ENCODE measurements around the gene FAM234B. TPM values are rescaled to one million over a fixed set of nuclear protein-coding genes. Genes with fewer than 3 reads are reported as not detected.
"Not testable (repeated sequence)": the region's sequence is repeated elsewhere in the genome, so short reads cannot be mapped to it uniquely, and the experiment has no call there.

The FAM234B gene
- total RNA-seq, 2 donors from 2014 or later, result 6.6 to 7.8 TPM

GRCh38 chr12:13075118-13075480, 30.9 kb downstream of the FAM234B start:
- Mint-ChIP-seq H3K4me1 (ENCODE audit: low read depth) (no peaks in the 10 kb centered on the region), H3K27me3 (ENCODE audit: low read depth) (no peaks in the 10 kb centered on the region), H3K9me3 (no peaks in the 10 kb centered on the region), H3K27ac (no peak overlapping the region), H3K36me3 (ENCODE audit: insufficient read depth in 2 of 2) (peaks cover 4 to 5% of the 10 kb centered on the region in 2 donors), H3K4me3 (no peak overlapping the region)
- ATAC-seq (replicated peaks in 1 of 2) (no peak), DNase-seq (no peak)

- Mint-ChIP-seq H3K27ac (no peak overlapping the region), H3K4me1 (ENCODE audit: low read depth) (no peaks in the 10 kb centered on the region), H3K4me3 (no peak overlapping the region), H3K36me3 (ENCODE audit: insufficient read depth in 2 of 2) (peaks cover 4 to 5% of the 10 kb centered on the region in 2 donors), H3K9me3 (no peaks in the 10 kb centered on the region), H3K27me3 (ENCODE audit: low read depth) (no peaks in the 10 kb centered on the region)
- ATAC-seq (replicated peaks in 1 of 2) (no peak), DNase-seq (no peak)
These were observed 31.8 kb downstream of the FAM234B start for GRCh38 chr12:13075786-13076570.

DNA sequence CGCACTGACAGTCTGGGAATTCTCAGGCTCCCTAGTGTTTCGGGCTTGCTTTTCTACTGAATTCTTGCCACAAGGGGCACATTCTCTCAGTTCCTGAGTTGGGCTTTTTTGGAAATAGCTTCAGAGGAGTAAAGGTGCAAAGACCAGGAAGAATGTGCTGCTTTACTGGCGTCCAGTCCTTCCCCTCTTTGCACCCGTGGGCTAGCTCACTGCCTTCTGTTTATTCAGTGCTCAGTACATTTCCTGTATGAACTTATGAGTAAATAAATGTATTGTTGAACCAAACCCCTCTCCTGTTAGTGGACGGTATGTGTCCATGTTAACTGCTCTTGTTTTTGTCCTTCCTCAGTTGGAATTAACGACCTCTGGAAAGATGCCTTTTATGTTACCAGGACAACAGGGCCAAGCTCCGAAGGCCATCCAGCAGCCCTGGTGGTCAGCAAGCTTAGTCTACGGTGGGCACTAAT, 35.3 kb downstream of the FAM234B start:
- Mint-ChIP-seq H3K4me1 (ENCODE audit: low read depth) (no peaks in the 10 kb centered on the region), H3K27ac (no peak overlapping the region), H3K9me3 (no peaks in the 10 kb centered on the region), H3K27me3 (ENCODE audit: low read depth) (no peaks in the 10 kb centered on the region), H3K4me3 (no peak overlapping the region), H3K36me3 (ENCODE audit: insufficient read depth in 2 of 2) (peaks cover 4 to 5% of the 10 kb centered on the region in 2 donors)
- no peak for ATAC-seq (replicated peaks in 1 of 2)
- no peak for DNase-seq

- DNase-seq, result no peak
- no peak overlapping the region for H3K27ac Mint-ChIP-seq
- H3K27me3 Mint-ChIP-seq (ENCODE audit: low read depth), result no peaks in the 10 kb centered on the region
- no peak overlapping the region for H3K4me3 Mint-ChIP-seq
- H3K4me1 Mint-ChIP-seq (ENCODE audit: low read depth), result peaks cover 5% of the 10 kb centered on the region
- H3K36me3 Mint-ChIP-seq (ENCODE audit: insufficient read depth in 2 of 2), result peaks cover 4 to 5% of the 10 kb centered on the region in 2 donors
- no peaks in the 10 kb centered on the region for H3K9me3 Mint-ChIP-seq
- no peak for ATAC-seq (replicated peaks in 1 of 2)
These were observed 36.1 kb downstream of the FAM234B start for GRCh38 chr12:13080266-13080665.

- H3K9me3 Mint-ChIP-seq, result no peaks in the 10 kb centered on the region
- H3K36me3 Mint-ChIP-seq (ENCODE audit: insufficient read depth in 2 of 2), result peaks cover 0 to 3% of the 10 kb centered on the region in 2 donors
- H3K27me3 Mint-ChIP-seq (ENCODE audit: low read depth), result no peaks in the 10 kb centered on the region
- H3K4me1 Mint-ChIP-seq (ENCODE audit: low read depth), result peaks cover 12% of the 10 kb centered on the region
- DNase-seq (no peak), ATAC-seq (replicated peaks in 1 of 2) (no peak)
- H3K27ac Mint-ChIP-seq, result no peak overlapping the region
- no peak overlapping the region for H3K4me3 Mint-ChIP-seq
These were observed 38.7 kb downstream of the FAM234B start for GRCh38 chr12:13082861-13083260.

DNA sequence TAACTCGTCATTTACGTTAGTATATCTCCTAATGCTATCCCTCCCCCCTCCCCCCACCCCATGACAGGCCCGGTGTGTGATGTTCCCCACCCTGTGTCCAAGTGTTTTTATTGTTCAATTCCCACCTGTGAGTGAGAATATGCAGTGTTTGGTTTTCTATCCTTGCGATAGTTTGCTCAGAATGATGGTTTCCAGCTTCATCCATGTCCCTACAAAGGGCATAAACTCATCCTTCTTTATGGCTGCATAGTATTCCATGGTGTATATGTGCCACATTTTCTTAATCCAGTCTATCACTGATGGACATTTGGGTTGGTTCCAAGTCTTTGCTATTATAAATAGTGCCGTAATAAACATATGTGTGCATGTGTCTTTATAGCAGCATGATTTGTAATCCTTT, 39.5 kb downstream of the FAM234B start:
- not testable (repeated sequence) for DNase-seq; H3K36me3 Mint-ChIP-seq (ENCODE audit: insufficient read depth in 2 of 2); H3K9me3 Mint-ChIP-seq; ATAC-seq (replicated peaks in 1 of 2); H3K4me3 Mint-ChIP-seq; H3K27ac Mint-ChIP-seq; H3K27me3 Mint-ChIP-seq (ENCODE audit: low read depth)
- H3K4me1 Mint-ChIP-seq (ENCODE audit: low read depth), result peaks cover 12% of the 10 kb centered on the region

DNA sequence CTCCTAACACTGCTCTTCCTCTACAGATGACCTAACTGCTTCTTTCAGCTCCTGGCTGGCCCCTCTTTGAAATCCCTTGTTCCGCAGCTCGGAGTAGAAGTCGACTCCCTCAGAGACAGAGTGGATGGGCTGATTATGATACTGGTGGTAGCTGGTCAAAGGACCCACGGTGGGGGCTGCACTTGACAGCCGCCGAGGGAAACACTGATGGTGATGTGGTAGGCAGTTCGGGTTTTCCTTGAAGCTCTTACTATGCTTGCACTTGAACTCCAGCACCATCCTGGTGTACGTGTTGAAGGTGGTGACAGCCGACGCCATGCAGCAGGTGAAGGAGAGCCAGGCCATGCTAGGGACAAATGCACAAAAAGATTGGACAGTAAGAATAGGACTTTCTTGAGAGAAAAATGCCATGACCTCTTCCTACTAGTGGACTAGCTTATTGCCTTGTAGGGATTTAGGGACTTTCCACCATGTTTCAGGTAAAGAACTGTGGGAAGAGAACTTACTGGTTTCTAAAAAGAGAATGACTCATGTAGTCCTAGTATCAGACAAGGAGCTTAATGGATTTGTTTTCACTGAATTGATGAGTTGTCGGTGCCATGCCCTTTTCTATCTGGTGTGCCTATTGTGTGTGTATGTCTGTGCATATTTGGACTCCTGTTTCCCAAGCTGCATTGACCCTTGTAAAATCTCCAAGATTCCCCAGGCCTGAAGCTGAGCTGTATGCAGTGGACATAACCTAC, 40.9 kb downstream of the FAM234B start:
- Mint-ChIP-seq H3K4me3 (no peak overlapping the region), H3K4me1 (ENCODE audit: low read depth) (peaks cover 12% of the 10 kb centered on the region), H3K9me3 (no peaks in the 10 kb centered on the region), H3K27ac (no peak overlapping the region), H3K27me3 (ENCODE audit: low read depth) (no peaks in the 10 kb centered on the region), H3K36me3 (ENCODE audit: insufficient read depth in 2 of 2) (no peaks in the 10 kb centered on the region)
- DNase-seq (no peak), ATAC-seq (replicated peaks in 1 of 2) (no peak)

DNA sequence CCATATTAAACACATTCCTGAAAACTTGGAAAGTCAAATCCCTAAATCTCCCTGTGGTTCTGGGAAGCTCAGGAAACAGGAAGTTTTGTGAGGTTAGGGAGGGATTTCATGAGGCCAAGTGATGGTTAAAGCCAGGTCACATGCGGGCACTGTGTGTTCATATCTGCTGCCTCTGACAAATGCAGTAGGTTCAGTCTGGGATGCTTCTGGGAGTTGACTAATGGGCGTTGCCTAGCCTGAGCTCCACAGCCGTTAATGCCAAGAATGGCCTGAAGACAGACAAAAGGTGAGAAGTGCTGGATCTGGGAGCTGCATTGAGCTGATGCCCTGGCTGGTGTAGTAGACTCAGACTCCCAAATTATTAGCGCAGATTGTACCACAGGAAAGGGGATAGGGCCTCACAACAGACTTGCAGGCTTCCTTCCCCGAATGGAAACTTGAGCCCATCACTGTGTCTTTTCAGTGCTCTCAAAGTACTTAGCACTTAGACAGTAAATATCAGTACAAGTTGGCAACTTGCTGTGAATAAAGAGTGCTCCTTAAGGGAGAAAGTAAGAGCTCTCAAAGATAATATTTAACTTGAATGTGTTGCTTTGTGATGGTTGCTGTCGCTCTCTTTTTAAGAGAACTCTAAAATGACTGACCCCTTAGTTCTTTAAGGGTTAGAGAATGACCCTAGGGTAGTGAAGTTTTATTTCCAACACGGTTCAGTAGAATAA, 41.9 kb downstream of the FAM234B start:
- ATAC-seq (replicated peaks in 1 of 2) (no peak), DNase-seq (no peak)
- H3K4me3 Mint-ChIP-seq, result no peak overlapping the region
- peaks cover 12% of the 10 kb centered on the region for H3K4me1 Mint-ChIP-seq (ENCODE audit: low read depth)
- H3K36me3 Mint-ChIP-seq (ENCODE audit: insufficient read depth in 2 of 2), result no peaks in the 10 kb centered on the region
- H3K9me3 Mint-ChIP-seq, result no peaks in the 10 kb centered on the region
- no peaks in the 10 kb centered on the region for H3K27me3 Mint-ChIP-seq (ENCODE audit: low read depth)
- no peak overlapping the region for H3K27ac Mint-ChIP-seq

DNA sequence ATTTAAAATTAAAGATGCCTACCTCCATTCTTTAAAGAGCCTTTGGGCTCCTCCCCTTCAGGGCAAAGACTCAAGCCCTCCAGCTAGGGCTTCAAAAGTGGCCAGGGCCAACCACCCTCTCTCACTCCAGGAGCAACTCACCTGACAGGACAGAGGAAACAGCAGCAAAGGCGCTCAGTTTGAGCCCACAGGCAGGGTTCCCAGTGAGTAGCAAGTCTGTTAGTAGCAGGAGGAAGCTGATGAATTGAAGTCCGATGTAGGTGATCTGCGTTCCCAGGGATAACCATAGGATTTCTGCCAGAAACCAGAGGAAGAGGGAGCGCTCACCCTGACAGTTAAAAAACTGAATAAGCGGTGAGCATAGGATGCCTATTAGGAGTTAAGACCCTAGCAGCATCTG, 43.6 kb downstream of the FAM234B start:
- Mint-ChIP-seq H3K4me3 (no peak overlapping the region), H3K27ac (no peak overlapping the region), H3K27me3 (ENCODE audit: low read depth) (no peaks in the 10 kb centered on the region), H3K4me1 (ENCODE audit: low read depth) (peaks cover 12% of the 10 kb centered on the region), H3K9me3 (no peaks in the 10 kb centered on the region), H3K36me3 (ENCODE audit: insufficient read depth in 2 of 2) (no peaks in the 10 kb centered on the region)
- no peak for DNase-seq
- ATAC-seq (replicated peaks in 1 of 2), result no peak

DNA sequence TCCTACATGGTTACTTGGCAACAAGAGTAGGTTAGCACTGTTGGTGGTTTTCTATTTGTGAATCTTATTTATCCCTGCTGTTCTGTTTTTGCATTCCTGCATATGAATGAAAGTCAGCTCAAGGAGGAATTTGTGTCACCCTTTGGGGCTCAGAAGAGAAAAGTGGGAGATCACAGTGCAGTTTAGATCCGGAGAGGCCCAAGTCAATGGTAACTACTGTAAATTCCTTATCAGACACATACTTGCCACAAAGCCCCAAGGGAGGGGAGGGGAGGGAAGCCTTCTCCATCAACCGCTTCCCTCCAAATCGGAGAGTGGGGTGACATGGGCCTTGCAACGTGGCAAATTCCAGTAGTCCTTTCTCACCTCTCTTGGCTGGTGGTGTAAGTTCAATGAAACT, 44.3 kb downstream of the FAM234B start:
- Mint-ChIP-seq H3K4me1 (ENCODE audit: low read depth) (peaks cover 12% of the 10 kb centered on the region), H3K36me3 (ENCODE audit: insufficient read depth in 2 of 2) (no peaks in the 10 kb centered on the region), H3K27ac (no peak overlapping the region), H3K27me3 (ENCODE audit: low read depth) (no peaks in the 10 kb centered on the region), H3K4me3 (no peak overlapping the region), H3K9me3 (no peaks in the 10 kb centered on the region)
- DNase-seq (no peak), ATAC-seq (replicated peaks in 1 of 2) (no peak)

- Mint-ChIP-seq H3K9me3 (no peaks in the 10 kb centered on the region), H3K4me3 (no peak overlapping the region), H3K27ac (no peak overlapping the region), H3K27me3 (ENCODE audit: low read depth) (no peaks in the 10 kb centered on the region), H3K36me3 (ENCODE audit: insufficient read depth in 2 of 2) (no peaks in the 10 kb centered on the region), H3K4me1 (ENCODE audit: low read depth) (peaks cover 9% of the 10 kb centered on the region)
- ATAC-seq (replicated peaks in 1 of 2) (no peak), DNase-seq (no peak)
These were observed 45.9 kb downstream of the FAM234B start for GRCh38 chr12:13090054-13090453.

GRCh38 chr12:13091832-13092231, 47.7 kb downstream of the FAM234B start:
- H3K36me3 Mint-ChIP-seq (ENCODE audit: insufficient read depth in 2 of 2), result no peaks in the 10 kb centered on the region
- no peaks in the 10 kb centered on the region for H3K4me1 Mint-ChIP-seq (ENCODE audit: low read depth)
- ATAC-seq (replicated peaks in 1 of 2) (no peak), DNase-seq (no peak)
- H3K9me3 Mint-ChIP-seq, result no peaks in the 10 kb centered on the region
- H3K27ac Mint-ChIP-seq, result no peak overlapping the region
- H3K4me3 Mint-ChIP-seq, result no peak overlapping the region
- no peaks in the 10 kb centered on the region for H3K27me3 Mint-ChIP-seq (ENCODE audit: low read depth)

GRCh38 chr12:13093191-13093847, 49.1 kb downstream of the FAM234B start:
- H3K27ac Mint-ChIP-seq, result no peak overlapping the region
- ATAC-seq (replicated peaks in 1 of 2) (no peak), DNase-seq (no peak)
- no peaks in the 10 kb centered on the region for H3K36me3 Mint-ChIP-seq (ENCODE audit: insufficient read depth in 2 of 2)
- no peaks in the 10 kb centered on the region for H3K9me3 Mint-ChIP-seq
- no peak overlapping the region for H3K4me3 Mint-ChIP-seq
- H3K4me1 Mint-ChIP-seq (ENCODE audit: low read depth), result peaks cover 8% of the 10 kb centered on the region
- no peaks in the 10 kb centered on the region for H3K27me3 Mint-ChIP-seq (ENCODE audit: low read depth)

Data from activated T-cell treated with anti-CD3 and anti-CD28 coated beads, Interleukin-2, amount 50 U/mL, for 72 hours (primary cell).